Glutamatergic neuron (in vitro differentiated cells): ENCODE measurements around the gene ZNF222. TPM values are rescaled to one million over a fixed set of nuclear protein-coding genes. Genes with fewer than 3 reads are reported as not detected.

ENCODE experiments used
- DNase-seq: peaks from one replicate; pipeline ENCODE4 v3.0.0; 2022
- H3K27ac Mint-ChIP-seq: one replicate; pipeline ENCODE4 v1.8.0; 2020; ENCODE audit warnings: mild to moderate bottlenecking, mixed read lengths, inconsistent platforms; ENCODE audit not compliant: unreplicated experiment
- H3K27me3 Mint-ChIP-seq: one replicate; pipeline ENCODE4 v1.8.0; 2020; ENCODE audit warnings: mild to moderate bottlenecking, moderate library complexity, mixed read lengths, inconsistent platforms; ENCODE audit not compliant: unreplicated experiment
- H3K36me3 Mint-ChIP-seq: one replicate; pipeline ENCODE4 v1.8.0; 2020; ENCODE audit warnings: mild to moderate bottlenecking, mixed read lengths, inconsistent platforms; ENCODE audit not compliant: unreplicated experiment
- H3K4me1 Mint-ChIP-seq: one replicate; pipeline ENCODE4 v1.8.0; 2020; ENCODE audit warnings: mild to moderate bottlenecking, low read depth, mixed read lengths, inconsistent platforms; ENCODE audit not compliant: unreplicated experiment
- H3K4me3 Mint-ChIP-seq: one replicate; pipeline ENCODE4 v1.8.0; 2020; ENCODE audit warnings: mild to moderate bottlenecking, mixed read lengths, inconsistent platforms; ENCODE audit not compliant: unreplicated experiment
- H3K9me3 Mint-ChIP-seq: one replicate; pipeline ENCODE4 v1.8.0; 2020; ENCODE audit warnings: mild to moderate bottlenecking, moderate library complexity, mixed read lengths, inconsistent platforms; ENCODE audit not compliant: unreplicated experiment
- CTCF ChIP-seq: fragments of 200-600 bp; sonication (generic); IDR thresholded peaks from one replicate; pipeline ENCODE4 v1.5.0; 2021; ENCODE audit not compliant: partially characterized antibody, unreplicated experiment
- total RNA-seq: library from RNA; stranded (reverse); fragmentation: NEBNext Ultra II Directional; extraction: Animal tissue kit (Norgen Biotek cat#: 25700); gene quantifications from one replicate; pipeline ENCODE4 v1.2.1, GENCODE V29; 2021; ENCODE audit not compliant: unreplicated experiment

Gene ZNF222
- total RNA-seq, 1 donor from 2014 or later, result 12.2 TPM

GRCh38 chr19:44050740-44051649, 25.8 kb downstream of the ZNF222 start:
- Mint-ChIP-seq H3K9me3 (peaks cover 4% of the 10 kb centered on the region), H3K27ac (no peak overlapping the region), H3K27me3 (no peaks in the 10 kb centered on the region), H3K36me3 (peaks cover 20% of the 10 kb centered on the region), H3K4me3 (peak overlapping the region; percentile 100), H3K4me1 (no peaks in the 10 kb centered on the region)
- TF ChIP-seq CTCF, result no peak
- DNase-seq, result no peak

DNA sequence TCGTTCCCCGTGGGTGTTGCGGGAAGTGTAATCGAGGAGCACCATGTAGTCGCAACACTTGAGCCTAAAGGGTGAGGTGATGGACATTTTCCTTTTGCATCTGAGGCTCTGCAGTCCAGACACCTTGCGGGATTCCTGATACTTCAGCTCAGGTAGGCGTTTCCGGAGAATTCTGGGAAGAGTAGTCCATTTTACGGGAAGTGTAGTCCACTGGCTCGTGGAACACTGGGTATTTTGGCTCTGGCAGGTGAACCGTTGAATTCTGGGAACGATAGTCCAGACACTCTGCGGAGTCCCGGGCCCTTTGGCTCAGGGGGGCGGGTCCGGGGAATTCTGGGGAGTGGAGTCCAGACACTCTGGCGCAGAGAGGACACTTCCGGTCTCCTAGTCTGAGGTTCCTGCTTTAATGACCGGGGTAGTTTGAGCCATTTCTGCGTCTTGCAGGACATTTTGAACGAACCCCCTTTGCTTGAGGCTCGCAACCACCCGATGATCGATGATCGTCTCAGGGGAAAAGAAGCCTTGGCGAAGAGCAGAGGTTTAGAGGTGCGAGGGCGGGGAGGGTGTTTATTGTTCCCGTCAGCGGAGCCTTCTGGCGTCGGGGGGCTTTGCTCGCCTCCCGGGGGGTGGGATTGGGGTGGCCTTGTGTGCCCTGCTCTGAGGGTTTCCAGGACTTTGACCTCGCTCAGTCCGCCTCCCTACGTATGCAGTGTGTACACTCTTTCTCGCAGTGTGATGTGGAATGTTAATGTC, 26.6 kb downstream of the ZNF222 start, which contains the start of gene ZNF223:
Gene ZNF223 (plus strand): TSS at position 387 of the 753 bp plus-strand sequence. CDS start 3,141 bp downstream, outside the sequence.
- Mint-ChIP-seq H3K27me3 (no peaks in the 10 kb centered on the region), H3K4me1 (no peaks in the 10 kb centered on the region), H3K9me3 (peaks cover 5% of the 10 kb centered on the region)

DNA sequence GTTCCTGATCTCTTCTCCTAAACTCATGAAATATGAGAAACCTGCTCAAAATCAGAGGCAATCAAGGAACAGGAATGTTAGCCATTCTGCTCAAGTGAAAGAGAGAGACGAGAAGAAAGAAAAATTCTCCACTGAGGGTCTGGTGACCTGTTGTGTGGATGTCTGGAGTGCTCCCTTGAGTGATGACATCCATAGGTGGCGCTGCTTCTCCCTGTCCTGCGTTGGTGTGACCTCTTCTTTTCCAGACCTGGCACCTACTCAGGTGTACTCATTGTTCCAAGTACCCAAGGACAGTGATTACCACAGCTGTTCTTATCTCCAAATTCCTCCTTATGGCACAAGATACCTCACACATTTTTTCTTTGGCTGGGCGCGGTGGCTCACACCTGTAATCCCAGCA, 30.7 kb downstream of the ZNF222 start:
- Mint-ChIP-seq H3K27ac (no peak overlapping the region), H3K4me1 (no peaks in the 10 kb centered on the region), H3K4me3 (no peak overlapping the region), H3K27me3 (no peaks in the 10 kb centered on the region), H3K9me3 (peaks cover 5% of the 10 kb centered on the region), H3K36me3 (peaks cover 34% of the 10 kb centered on the region)
- DNase-seq, result no peak
- TF ChIP-seq CTCF, result no peak

More for the DNA sequence above, 26.6 kb downstream of the ZNF222 start, which contains the start of gene ZNF223:
- H3K36me3 Mint-ChIP-seq, result peaks cover 21% of the 10 kb centered on the region
- H3K27ac Mint-ChIP-seq, result peak within 1 kb of the TSS; percentile 87
- DNase-seq, result peak; percentile 94
- H3K4me3 Mint-ChIP-seq, result peak within 1 kb of the TSS; percentile 100
- TF ChIP-seq CTCF, result no peak

- no peak for TF ChIP-seq CTCF
- H3K4me1 Mint-ChIP-seq, result no peaks in the 10 kb centered on the region
- no peak for DNase-seq
- no peak overlapping the region for H3K4me3 Mint-ChIP-seq
- H3K27ac Mint-ChIP-seq, result no peak overlapping the region
- H3K36me3 Mint-ChIP-seq, result peaks cover 35% of the 10 kb centered on the region
- H3K27me3 Mint-ChIP-seq, result no peaks in the 10 kb centered on the region
- H3K9me3 Mint-ChIP-seq, result peaks cover 5% of the 10 kb centered on the region
Observed at GRCh38 chr19:44059229-44059628, 34.0 kb downstream of the ZNF222 start.
